ENCODE data around the gene HDAC8.

HDAC8 gene

GRCh38 chrX:72340626-72341025 lies 232.0 kb downstream of the HDAC8 start:
- Histone ChIP-seq H4K20me1 (ENCODE audit: insufficient read depth, low read length) (no peaks in the 10 kb centered on the region), H3K79me2 (ENCODE audit: low read length) (no peaks in the 10 kb centered on the region), H3F3A (ENCODE audit: insufficient read depth, low read length) (no peaks in the 10 kb centered on the region), H2AFZ (ENCODE audit: low read length) (no peak overlapping the region), H3K4me3 (ENCODE audit: low read length) (no peak overlapping the region), H3K4me1 (ENCODE audit: low read length) (no peaks in the 10 kb centered on the region), H3K4me2 (ENCODE audit: low read depth, low read length) (no peak overlapping the region), H3K9me2 (replicated peaks; ENCODE audit: insufficient read depth, low read length) (no peaks in the 10 kb centered on the region), H3K27me3 (replicated peaks; ENCODE audit: insufficient read depth, low read length) (no peaks in the 10 kb centered on the region), H3K27ac (ENCODE audit: low read length) (no peak overlapping the region), H3K9ac (ENCODE audit: low read length) (no peak overlapping the region), H3K36me3 (replicated peaks; ENCODE audit: insufficient read depth, low read length) (no peaks in the 10 kb centered on the region), H3K9me3 (replicated peaks; ENCODE audit: insufficient read depth, low read length) (no peaks in the 10 kb centered on the region)
- TF ChIP-seq EZH2phosphoT487 (IDR thresholded peaks at IDR 0.05; ENCODE audit: low read length), result no peak
- TF ChIP-seq EZH2 (optimal IDR thresholded peaks at IDR 0.05; ENCODE audit: low read depth, low read length), result no peak
- TF ChIP-seq CTCF (IDR thresholded peaks at IDR 0.05; ENCODE audit: low read length), result no peak
- DNase-seq, result no peak

- Histone ChIP-seq H3K9me2 (replicated peaks; ENCODE audit: insufficient read depth, low read length) (no peaks in the 10 kb centered on the region), H4K20me1 (ENCODE audit: insufficient read depth, low read length) (no peaks in the 10 kb centered on the region), H3K27me3 (replicated peaks; ENCODE audit: insufficient read depth, low read length) (no peaks in the 10 kb centered on the region), H3K4me3 (ENCODE audit: low read length) (no peak overlapping the region), H3K36me3 (replicated peaks; ENCODE audit: insufficient read depth, low read length) (no peaks in the 10 kb centered on the region), H3K27ac (ENCODE audit: low read length) (no peak overlapping the region), H2AFZ (ENCODE audit: low read length) (no peak overlapping the region), H3K9ac (ENCODE audit: low read length) (no peak overlapping the region), H3K9me3 (replicated peaks; ENCODE audit: insufficient read depth, low read length) (no peaks in the 10 kb centered on the region), H3K4me1 (ENCODE audit: low read length) (no peaks in the 10 kb centered on the region), H3K4me2 (ENCODE audit: low read depth, low read length) (no peak overlapping the region), H3K79me2 (ENCODE audit: low read length) (no peaks in the 10 kb centered on the region), H3F3A (ENCODE audit: insufficient read depth, low read length) (no peaks in the 10 kb centered on the region)
- DNase-seq, result no peak
- TF ChIP-seq CTCF (IDR thresholded peaks at IDR 0.05; ENCODE audit: low read length) (no peak), EZH2 (optimal IDR thresholded peaks at IDR 0.05; ENCODE audit: low read depth, low read length) (no peak), EZH2phosphoT487 (IDR thresholded peaks at IDR 0.05; ENCODE audit: low read length) (no peak)
These were observed 232.6 kb downstream of the HDAC8 start for GRCh38 chrX:72340041-72340440.

- Histone ChIP-seq H3K9me3 (replicated peaks; ENCODE audit: insufficient read depth, low read length) (no peaks in the 10 kb centered on the region), H3K4me3 (ENCODE audit: low read length) (no peak overlapping the region), H2AFZ (ENCODE audit: low read length) (no peak overlapping the region), H3K36me3 (replicated peaks; ENCODE audit: insufficient read depth, low read length) (no peaks in the 10 kb centered on the region), H3K9me2 (replicated peaks; ENCODE audit: insufficient read depth, low read length) (no peaks in the 10 kb centered on the region), H3K4me2 (ENCODE audit: low read depth, low read length) (no peak overlapping the region), H3K79me2 (ENCODE audit: low read length) (no peaks in the 10 kb centered on the region), H3K9ac (ENCODE audit: low read length) (no peak overlapping the region), H4K20me1 (ENCODE audit: insufficient read depth, low read length) (no peaks in the 10 kb centered on the region), H3F3A (ENCODE audit: insufficient read depth, low read length) (no peaks in the 10 kb centered on the region), H3K4me1 (ENCODE audit: low read length) (no peaks in the 10 kb centered on the region), H3K27me3 (replicated peaks; ENCODE audit: insufficient read depth, low read length) (no peaks in the 10 kb centered on the region), H3K27ac (ENCODE audit: low read length) (no peak overlapping the region)
- no peak for DNase-seq
- TF ChIP-seq EZH2 (optimal IDR thresholded peaks at IDR 0.05; ENCODE audit: low read depth, low read length), result no peak
- no peak for TF ChIP-seq EZH2phosphoT487 (IDR thresholded peaks at IDR 0.05; ENCODE audit: low read length)
- no peak for TF ChIP-seq CTCF (IDR thresholded peaks at IDR 0.05; ENCODE audit: low read length)
These were observed 242.5 kb downstream of the HDAC8 start for GRCh38 chrX:72330131-72330530.
